ENCODE measurements around the gene ZNF677.
A peak's percentile ranks its signal among the peaks of the same experiment; 100 is the strongest.
"Not testable (repeated sequence)": the region's sequence is repeated elsewhere in the genome, so short reads cannot be mapped to it uniquely, and the experiment has no call there.

The ZNF677 gene

DNA sequence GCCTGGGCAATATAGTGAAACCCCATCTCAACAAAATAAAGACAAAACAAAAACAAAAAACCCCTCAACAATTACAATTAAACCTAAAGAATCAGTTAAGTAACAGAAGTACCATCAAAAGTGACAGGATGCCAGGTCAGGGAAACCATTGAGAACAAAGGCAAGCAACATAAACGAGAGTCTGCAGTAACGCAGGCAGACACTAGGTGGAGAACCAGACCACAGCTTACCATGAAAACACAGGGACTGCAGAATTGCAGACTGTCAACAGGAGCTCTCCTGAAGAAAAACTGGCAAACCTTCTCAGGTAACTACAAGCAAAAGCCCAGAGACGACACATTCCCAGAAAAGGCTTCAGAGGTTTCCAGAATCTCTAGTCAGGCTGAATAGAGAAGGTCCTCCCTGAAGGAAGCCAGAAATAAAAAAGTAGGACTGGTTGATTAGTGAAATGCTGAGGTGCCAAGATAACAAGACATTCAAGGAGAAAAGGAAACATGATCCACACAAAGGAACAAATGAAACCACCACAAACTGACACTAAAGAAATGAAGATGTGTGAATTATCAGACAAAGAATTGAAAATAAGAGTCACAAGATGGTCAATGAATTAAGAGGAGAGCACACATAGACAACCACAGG is 59.3 kb downstream of the ZNF677 start:
- H3K27me3 ChIP-seq (ENCODE audit: control insufficient read depth in 5 of 5, insufficient read depth in 4 of 5, low read length in 5 of 5) = no peaks in the 10 kb centered on the region
- no peak overlapping the region for H3K27ac ChIP-seq (ENCODE audit: low read depth, low read length)
- peaks cover 0 to 11% (median 3%) of the 10 kb centered on the region in 5 donors for H3K9me3 ChIP-seq (ENCODE audit: control insufficient read depth in 5 of 5, low read length in 5 of 5)
- H3K4me3 ChIP-seq (ENCODE audit: low read depth in 1 of 5, low read length in 5 of 5) = no peak overlapping the region
- no peak overlapping the region for H3K9ac ChIP-seq (ENCODE audit: low read length in 5 of 5)
- peaks cover 2 to 27% (median 21%) of the 10 kb centered on the region in 5 donors for H3K4me1 ChIP-seq (ENCODE audit: control insufficient read depth in 5 of 5, insufficient read depth in 5 of 5, low read length in 5 of 5)
- peaks cover 0 to 6% (median 3%) of the 10 kb centered on the region in 5 donors for H3K36me3 ChIP-seq (ENCODE audit: control insufficient read depth in 5 of 5, insufficient read depth in 5 of 5, low read length in 5 of 5)

DNA sequence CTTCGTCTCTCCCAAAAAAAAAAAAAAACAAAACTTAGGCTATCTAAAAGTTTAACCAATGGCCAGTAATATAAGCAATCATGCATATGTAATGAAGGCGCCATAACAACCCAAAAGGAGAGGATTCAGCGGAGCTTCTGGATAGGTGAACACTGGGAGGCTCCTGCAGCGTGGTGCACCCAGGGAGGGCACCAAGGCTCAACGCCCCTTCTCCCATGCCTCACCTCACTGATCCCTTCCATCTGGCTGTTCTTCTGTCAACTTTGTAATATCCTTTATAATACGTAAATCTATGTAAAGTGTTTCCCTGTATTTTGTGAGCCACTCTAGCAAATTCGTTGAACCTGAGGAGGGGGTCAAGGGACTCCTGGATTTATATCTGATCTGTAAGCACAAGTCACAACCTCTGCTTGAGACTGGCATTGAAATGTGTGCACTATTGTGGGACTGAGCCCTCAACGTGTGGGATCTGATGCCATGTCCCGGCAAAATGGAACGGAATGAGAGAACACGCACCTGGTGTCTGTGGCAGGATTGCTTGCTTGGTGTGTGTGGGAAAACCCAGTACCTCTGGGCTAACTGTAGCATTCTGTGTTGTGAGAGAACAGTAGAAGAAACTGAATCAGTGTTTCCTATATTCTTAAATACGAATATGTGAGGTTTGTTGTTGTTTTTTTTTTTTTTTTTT is 61.0 kb downstream of the ZNF677 start:
- Histone ChIP-seq H3K36me3 (ENCODE audit: control insufficient read depth in 5 of 5, insufficient read depth in 5 of 5, low read length in 5 of 5) (peaks cover 0 to 4% (median 0%) of the 10 kb centered on the region in 5 donors), H3K9me3 (ENCODE audit: control insufficient read depth in 5 of 5, low read length in 5 of 5) (no peaks in the 10 kb centered on the region), H3K27ac (ENCODE audit: low read depth, low read length) (no peak overlapping the region), H3K27me3 (ENCODE audit: control insufficient read depth in 5 of 5, insufficient read depth in 4 of 5, low read length in 5 of 5) (no peaks in the 10 kb centered on the region), H3K9ac (ENCODE audit: low read length in 5 of 5) (no peak overlapping the region), H3K4me3 (ENCODE audit: low read depth in 1 of 5, low read length in 5 of 5) (peak overlapping the region; percentile 70 to 96 (median 92)), H3K4me1 (ENCODE audit: control insufficient read depth in 5 of 5, insufficient read depth in 5 of 5, low read length in 5 of 5) (peaks cover 2 to 27% (median 21%) of the 10 kb centered on the region in 5 donors)

DNA sequence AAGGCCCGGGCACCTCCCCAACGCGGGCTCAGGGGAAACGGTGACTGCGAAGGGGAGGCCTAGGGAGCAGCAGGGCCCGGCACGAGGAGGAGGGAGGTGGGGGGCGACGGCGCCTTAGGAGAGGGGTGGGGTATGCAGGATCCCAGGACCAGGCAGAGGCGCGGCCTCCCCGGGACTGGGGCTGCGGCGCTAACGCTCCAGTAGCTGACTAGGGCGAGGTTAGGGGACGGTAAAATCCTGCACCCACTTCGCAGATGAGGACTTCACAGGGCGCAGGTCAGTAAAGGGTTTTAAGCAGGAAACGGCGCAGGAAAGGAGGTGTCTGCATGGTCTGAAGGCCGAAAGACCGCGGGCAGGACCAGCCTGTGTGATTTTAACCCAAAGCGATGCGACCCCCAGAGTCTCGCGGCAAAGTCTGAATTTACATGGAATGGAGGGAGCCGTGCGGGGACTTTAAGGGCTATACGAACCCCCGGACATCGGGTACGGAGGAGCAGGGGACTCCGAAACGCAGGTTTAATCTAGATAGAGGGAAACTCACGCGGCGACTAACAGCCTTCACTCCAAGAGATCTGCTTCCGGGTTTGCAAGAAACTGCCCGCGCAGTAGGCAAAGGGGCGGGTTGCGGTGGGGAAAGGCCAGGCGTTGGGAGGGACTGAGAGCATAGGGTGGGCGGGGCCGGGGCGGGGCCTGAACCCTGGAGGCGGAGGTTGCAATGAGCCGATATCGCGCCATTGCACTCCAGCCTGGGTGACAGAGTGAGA is 61.7 kb downstream of the ZNF677 start, which contains the start of gene ZNF665:
Gene ZNF665, minus strand, starts transcription at position 588 of the 764 bp plus-strand sequence. CDS start 10,460 bp downstream, outside the sequence.
- no peaks in the 10 kb centered on the region for H3K27me3 ChIP-seq (ENCODE audit: control insufficient read depth in 5 of 5, insufficient read depth in 4 of 5, low read length in 5 of 5)
- H3K4me1 ChIP-seq (ENCODE audit: control insufficient read depth in 5 of 5, insufficient read depth in 5 of 5, low read length in 5 of 5) = peaks cover 2 to 27% (median 21%) of the 10 kb centered on the region in 5 donors
- peaks cover 0 to 4% (median 0%) of the 10 kb centered on the region in 5 donors for H3K36me3 ChIP-seq (ENCODE audit: control insufficient read depth in 5 of 5, insufficient read depth in 5 of 5, low read length in 5 of 5)
- H3K27ac ChIP-seq (ENCODE audit: low read depth, low read length) = peak within 1 kb of the TSS; percentile 69
- H3K4me3 ChIP-seq (ENCODE audit: low read depth in 1 of 5, low read length in 5 of 5) = peak within 1 kb of the TSS; percentile 92 to 99 (median 95)
- no peaks in the 10 kb centered on the region for H3K9me3 ChIP-seq (ENCODE audit: control insufficient read depth in 5 of 5, low read length in 5 of 5)
- peak within 1 kb of the TSS; percentile 56 to 92 (median 89) for H3K9ac ChIP-seq (ENCODE audit: low read length in 5 of 5)

DNA sequence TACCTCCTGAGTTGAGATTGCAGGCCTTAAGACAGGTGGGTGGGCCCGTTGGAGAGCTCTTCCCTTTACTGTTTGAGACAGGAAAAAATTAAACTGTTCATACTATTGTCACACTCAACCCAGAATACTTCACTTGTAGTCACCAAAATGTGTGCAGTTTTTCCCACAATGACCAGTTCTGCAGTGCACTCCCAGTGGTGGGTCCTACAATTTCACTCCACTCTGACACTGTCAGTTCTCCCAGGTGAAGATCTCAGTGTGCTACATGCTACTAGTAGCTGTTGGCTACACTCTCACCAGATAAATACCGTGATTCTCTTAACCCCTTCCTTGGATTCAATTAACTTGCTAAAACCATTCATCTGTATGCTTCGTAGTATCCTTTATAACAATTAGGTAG is 64.4 kb downstream of the ZNF677 start:
- Histone ChIP-seq H3K4me3 (ENCODE audit: low read depth in 1 of 5, low read length in 5 of 5) (no peak overlapping the region), H3K9ac (ENCODE audit: low read length in 5 of 5) (no peak overlapping the region), H3K4me1 (ENCODE audit: control insufficient read depth in 5 of 5, insufficient read depth in 5 of 5, low read length in 5 of 5) (peaks cover 0 to 18% (median 15%) of the 10 kb centered on the region in 5 donors), H3K36me3 (ENCODE audit: control insufficient read depth in 5 of 5, insufficient read depth in 5 of 5, low read length in 5 of 5) (peaks cover 0 to 4% (median 0%) of the 10 kb centered on the region in 5 donors), H3K27ac (ENCODE audit: low read depth, low read length) (no peak overlapping the region), H3K9me3 (ENCODE audit: control insufficient read depth in 5 of 5, low read length in 5 of 5) (no peaks in the 10 kb centered on the region), H3K27me3 (ENCODE audit: control insufficient read depth in 5 of 5, insufficient read depth in 4 of 5, low read length in 5 of 5) (no peaks in the 10 kb centered on the region)

DNA sequence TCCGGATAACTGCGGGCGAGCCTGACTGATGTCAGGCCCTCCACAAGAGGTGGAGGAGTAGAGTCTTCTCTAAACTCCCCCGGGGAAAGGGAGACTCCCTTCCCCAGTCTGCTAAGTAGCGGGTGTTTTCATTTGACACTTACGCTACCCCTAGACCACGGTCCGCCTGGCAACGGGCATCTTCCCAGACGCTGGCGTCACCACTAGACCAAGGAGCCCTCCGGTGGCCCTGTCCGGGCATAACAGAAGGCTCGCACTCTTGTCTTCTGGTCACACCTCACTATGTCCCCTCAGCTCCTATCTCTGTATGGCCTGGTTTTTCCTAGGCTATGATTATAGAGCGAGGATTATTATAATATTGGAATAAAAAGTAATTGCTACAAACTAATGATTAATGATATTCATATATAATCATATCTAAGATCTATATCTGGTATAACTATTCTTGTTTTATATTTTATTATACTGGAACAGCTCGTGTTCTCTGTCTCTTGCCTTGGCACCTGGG is 64.9 kb downstream of the ZNF677 start:
- peaks cover 0 to 18% (median 15%) of the 10 kb centered on the region in 5 donors for H3K4me1 ChIP-seq (ENCODE audit: control insufficient read depth in 5 of 5, insufficient read depth in 5 of 5, low read length in 5 of 5)
- H3K9ac ChIP-seq (ENCODE audit: low read length in 5 of 5); H3K36me3 ChIP-seq (ENCODE audit: control insufficient read depth in 5 of 5, insufficient read depth in 5 of 5, low read length in 5 of 5); H3K4me3 ChIP-seq (ENCODE audit: low read depth in 1 of 5, low read length in 5 of 5); H3K27ac ChIP-seq (ENCODE audit: low read depth, low read length); H3K27me3 ChIP-seq (ENCODE audit: control insufficient read depth in 5 of 5, insufficient read depth in 4 of 5, low read length in 5 of 5); H3K9me3 ChIP-seq (ENCODE audit: control insufficient read depth in 5 of 5, low read length in 5 of 5): not testable (repeated sequence)

Data from subcutaneous abdominal adipose tissue (tissue), 5 donors.